RPMI7951 (cell line): Measurements from ENCODE around the gene SART3. TPM values are rescaled to one million over a fixed set of nuclear protein-coding genes. Genes with fewer than 3 reads are reported as not detected.
A peak's percentile ranks its signal among the peaks of the same experiment; 100 is the strongest.
"Not testable (repeated sequence)": the region's sequence is repeated elsewhere in the genome, so short reads cannot be mapped to it uniquely, and the experiment has no call there.

Experiments used
- DNase-seq: peaks from one replicate; pipeline ENCODE4 v3.0.0-alpha.2; 2012; ENCODE audit warnings: low read depth
- total RNA-seq: library from RNA; depleted of rRNA; stranded (reverse); fragments of >200 nt; shearing (Covaris generic); gene quantifications from 2 replicates; pipeline ENCODE4 v1.2.3, GENCODE V29; 2014

SART3 gene
- total RNA-seq, 1 experiment from 2014 or later = 37.6 TPM

GRCh38 chr12:108562348-108563135, 1.6 kb upstream of the SART3 start, which contains the start of gene ISCU:
Gene ISCU (plus strand): TSS chr12:108562596. CDS start chr12:108562623, 27 bp downstream.
- DNase-seq = peak; percentile 94

- DNase-seq = no peak
These were observed 927 bp upstream of the SART3 start for GRCh38 chr12:108561852-108562347.

- DNase-seq = no peak
These were observed 652 bp downstream of the SART3 start for GRCh38 chr12:108560321-108560721.

- DNase-seq = no peak
These were observed 1.2 kb downstream of the SART3 start for GRCh38 chr12:108559748-108560147.

GRCh38 chr12:108559007-108559655, 1.8 kb downstream of the SART3 start:
- no peak for DNase-seq

GRCh38 chr12:108555383-108555782, 5.6 kb downstream of the SART3 start:
- not testable (repeated sequence) for DNase-seq

- no peak for DNase-seq
These were observed 7.2 kb downstream of the SART3 start for GRCh38 chr12:108553799-108554198.

GRCh38 chr12:108551535-108551934, 9.4 kb downstream of the SART3 start:
- DNase-seq = peak; percentile 19

- no peak for DNase-seq
These were observed 11.9 kb downstream of the SART3 start for GRCh38 chr12:108548954-108549521.

GRCh38 chr12:108547686-108548085, 13.3 kb downstream of the SART3 start:
- DNase-seq = no peak

GRCh38 chr12:108543652-108544051, 17.3 kb downstream of the SART3 start:
- DNase-seq = no peak

GRCh38 chr12:108542320-108542719, 18.7 kb downstream of the SART3 start:
- DNase-seq = no peak

GRCh38 chr12:108538616-108539195, 22.3 kb downstream of the SART3 start:
- no peak for DNase-seq

GRCh38 chr12:108538146-108538545, 22.8 kb downstream of the SART3 start:
- DNase-seq = no peak

- no peak for DNase-seq
These were observed 28.8 kb downstream of the SART3 start for GRCh38 chr12:108531929-108532848.

- DNase-seq = no peak
These were observed 30.8 kb downstream of the SART3 start for GRCh38 chr12:108530161-108530560.

- DNase-seq = no peak
These were observed 33.8 kb downstream of the SART3 start for GRCh38 chr12:108527166-108527496.

- peak; percentile 84 for DNase-seq
These were observed 34.3 kb downstream of the SART3 start for GRCh38 chr12:108526482-108527165.

- peak; percentile 63 for DNase-seq
These were observed 35.3 kb downstream of the SART3 start for GRCh38 chr12:108525681-108526080.

- no peak for DNase-seq
These were observed 37.6 kb downstream of the SART3 start for GRCh38 chr12:108523365-108523764.

- no peak for DNase-seq
These were observed 41.4 kb downstream of the SART3 start for GRCh38 chr12:108519558-108519957.
